ENCODE measurements around the gene SEC14L1.

Gene SEC14L1

DNA sequence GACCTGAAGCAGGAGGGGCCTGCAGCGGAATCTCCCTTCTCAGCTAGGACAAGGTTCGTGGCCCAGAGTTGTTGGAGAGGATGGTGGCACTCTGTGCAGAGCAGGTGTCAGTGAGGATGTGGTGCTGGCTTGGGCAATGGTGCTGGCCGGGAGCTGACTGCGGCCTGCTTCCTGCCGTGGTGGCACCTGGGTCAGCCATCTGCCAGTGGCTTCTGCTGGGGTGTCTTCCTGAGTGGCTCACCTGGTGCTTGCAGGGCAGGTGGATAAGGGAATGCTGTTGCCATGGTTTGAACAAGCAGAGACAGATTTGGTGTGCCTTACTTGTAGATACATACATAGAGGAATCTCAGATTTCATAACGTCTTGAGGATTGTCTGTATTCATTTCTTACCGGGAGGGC is 69.6 kb downstream of the SEC14L1 start:
- H3K27ac ChIP-seq, result no peak overlapping the region
- H3K4me3 ChIP-seq (ENCODE audit: low read depth, low read length), result no peak overlapping the region
- no peak for DNase-seq
- TF ChIP-seq, protein P1, sequence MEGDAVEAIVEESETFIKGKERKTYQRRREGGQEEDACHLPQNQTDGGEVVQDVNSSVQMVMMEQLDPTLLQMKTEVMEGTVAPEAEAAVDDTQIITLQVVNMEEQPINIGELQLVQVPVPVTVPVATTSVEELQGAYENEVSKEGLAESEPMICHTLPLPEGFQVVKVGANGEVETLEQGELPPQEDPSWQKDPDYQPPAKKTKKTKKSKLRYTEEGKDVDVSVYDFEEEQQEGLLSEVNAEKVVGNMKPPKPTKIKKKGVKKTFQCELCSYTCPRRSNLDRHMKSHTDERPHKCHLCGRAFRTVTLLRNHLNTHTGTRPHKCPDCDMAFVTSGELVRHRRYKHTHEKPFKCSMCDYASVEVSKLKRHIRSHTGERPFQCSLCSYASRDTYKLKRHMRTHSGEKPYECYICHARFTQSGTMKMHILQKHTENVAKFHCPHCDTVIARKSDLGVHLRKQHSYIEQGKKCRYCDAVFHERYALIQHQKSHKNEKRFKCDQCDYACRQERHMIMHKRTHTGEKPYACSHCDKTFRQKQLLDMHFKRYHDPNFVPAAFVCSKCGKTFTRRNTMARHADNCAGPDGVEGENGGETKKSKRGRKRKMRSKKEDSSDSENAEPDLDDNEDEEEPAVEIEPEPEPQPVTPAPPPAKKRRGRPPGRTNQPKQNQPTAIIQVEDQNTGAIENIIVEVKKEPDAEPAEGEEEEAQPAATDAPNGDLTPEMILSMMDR (IDR thresholded peaks at IDR 0.05; ENCODE audit: low read depth, low read length, missing control alignments), result no peak
- no peaks in the 10 kb centered on the region for H3K27me3 ChIP-seq (replicated peaks)
- in situ Hi-C loops (cut with HindIII; ENCODE audit: low pct_ligation_motif_present, low sequenced_read_pairs), result no loop called here
- peaks cover 88% of the 10 kb centered on the region for H3K36me3 ChIP-seq (replicated peaks)

DNA sequence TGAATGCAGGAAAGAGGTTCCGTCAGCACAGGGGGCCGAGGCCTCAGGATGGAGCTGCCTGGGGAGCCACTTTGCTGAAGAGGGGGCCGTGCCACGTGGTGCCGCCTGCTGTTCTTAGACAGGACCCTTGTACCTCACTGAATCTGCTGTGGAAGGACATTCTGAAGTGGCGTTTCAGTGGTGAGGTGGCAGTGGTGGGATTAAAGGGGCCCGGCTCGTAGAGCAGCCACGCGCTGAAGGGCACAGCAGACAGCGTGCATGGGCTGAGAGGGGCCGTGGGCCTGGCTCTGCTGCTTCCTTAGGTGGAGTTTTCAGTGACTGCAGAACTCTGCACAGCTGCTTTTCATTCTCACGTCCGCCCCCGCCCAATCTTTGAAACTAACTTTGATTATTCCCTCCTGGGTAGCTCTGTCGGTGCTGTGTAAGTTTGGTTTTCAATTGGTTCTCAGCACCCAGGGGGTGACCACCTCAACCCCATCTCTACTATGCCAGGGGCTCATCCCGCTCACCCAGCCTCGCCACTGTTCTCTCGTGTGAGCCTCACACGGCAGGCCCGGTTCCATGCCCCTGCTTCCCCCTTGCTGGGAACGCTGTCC is 70.3 kb downstream of the SEC14L1 start:
- no peak for DNase-seq
- TF ChIP-seq, protein P1 (IDR thresholded peaks at IDR 0.05; ENCODE audit: low read depth, low read length, missing control alignments), result no peak
- peaks cover 82% of the 10 kb centered on the region for H3K36me3 ChIP-seq (replicated peaks)
- H3K4me3 ChIP-seq (ENCODE audit: low read depth, low read length), result no peak overlapping the region
- H3K27me3 ChIP-seq (replicated peaks), result no peaks in the 10 kb centered on the region
- no peak overlapping the region for H3K27ac ChIP-seq
- in situ Hi-C loops (cut with HindIII; ENCODE audit: low pct_ligation_motif_present, low sequenced_read_pairs), result no loop called here

DNA sequence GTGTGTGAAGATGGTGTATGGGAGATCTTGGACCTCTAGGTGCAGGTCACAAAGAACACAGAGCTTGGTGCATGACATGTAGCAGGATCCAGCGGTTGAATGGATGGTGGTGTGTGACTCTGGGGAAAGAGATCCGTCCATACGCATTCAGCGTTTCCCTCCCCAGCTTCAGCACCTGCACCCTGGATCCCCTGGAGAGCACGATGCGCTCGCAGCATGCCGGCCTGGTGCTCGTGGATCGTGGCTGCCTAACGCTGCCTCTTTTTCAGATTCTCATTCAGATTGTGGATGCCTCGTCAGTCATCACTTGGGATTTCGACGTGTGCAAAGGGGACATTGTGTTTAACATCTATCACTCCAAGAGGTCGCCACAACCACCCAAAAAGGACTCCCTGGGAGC is 70.9 kb downstream of the SEC14L1 start:
- DNase-seq, result no peak
- Histone ChIP-seq H3K27me3 (replicated peaks) (no peaks in the 10 kb centered on the region), H3K27ac (no peak overlapping the region), H3K36me3 (replicated peaks) (peaks cover 76% of the 10 kb centered on the region), H3K4me3 (ENCODE audit: low read depth, low read length) (no peak overlapping the region)
- TF ChIP-seq, protein P1 (IDR thresholded peaks at IDR 0.05; ENCODE audit: low read depth, low read length, missing control alignments), result no peak
- in situ Hi-C loops (cut with HindIII; ENCODE audit: low pct_ligation_motif_present, low sequenced_read_pairs), result no loop called here

DNA sequence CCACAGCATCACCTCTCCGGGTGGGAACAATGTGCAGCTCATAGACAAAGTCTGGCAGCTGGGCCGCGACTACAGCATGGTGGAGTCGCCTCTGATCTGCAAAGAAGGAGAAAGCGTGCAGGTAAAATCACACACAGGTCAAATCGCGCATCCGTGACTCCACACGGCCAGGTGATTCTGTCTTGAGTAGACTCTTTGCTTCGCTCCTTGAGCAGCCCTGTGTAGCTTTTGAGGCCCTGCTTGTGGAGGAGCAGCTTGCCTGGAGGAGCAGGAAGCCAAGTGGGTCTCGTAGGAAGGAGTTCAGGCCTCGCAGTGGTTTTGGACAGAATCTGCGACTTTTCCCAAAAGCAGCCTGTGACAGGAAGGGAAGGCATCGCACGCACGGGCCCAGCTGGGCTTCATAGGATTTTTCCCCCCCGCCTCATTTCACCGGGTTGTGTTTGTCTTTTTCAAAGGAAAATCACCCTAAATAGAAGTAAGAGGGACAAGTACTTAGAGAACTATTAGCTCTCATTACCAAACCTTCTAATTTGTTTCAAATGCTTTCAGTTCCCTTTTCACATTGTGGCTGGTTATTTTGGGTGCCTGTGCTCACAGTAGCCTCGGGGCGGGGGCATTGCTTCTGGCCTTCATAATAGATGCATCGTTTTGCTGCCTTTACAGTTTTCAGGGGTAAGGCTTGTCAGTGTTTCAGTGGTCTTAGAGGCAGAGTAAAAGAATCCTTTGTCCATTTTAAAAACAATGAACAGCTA is 71.5 kb downstream of the SEC14L1 start:
- no peak for DNase-seq
- TF ChIP-seq, protein P1 (IDR thresholded peaks at IDR 0.05; ENCODE audit: low read depth, low read length, missing control alignments), result no peak
- in situ Hi-C loops (cut with HindIII; ENCODE audit: low pct_ligation_motif_present, low sequenced_read_pairs), result no loop called here
- Histone ChIP-seq H3K4me3 (ENCODE audit: low read depth, low read length) (no peak overlapping the region), H3K27ac (no peak overlapping the region), H3K36me3 (replicated peaks) (peaks cover 76% of the 10 kb centered on the region), H3K27me3 (replicated peaks) (no peaks in the 10 kb centered on the region)

DNA sequence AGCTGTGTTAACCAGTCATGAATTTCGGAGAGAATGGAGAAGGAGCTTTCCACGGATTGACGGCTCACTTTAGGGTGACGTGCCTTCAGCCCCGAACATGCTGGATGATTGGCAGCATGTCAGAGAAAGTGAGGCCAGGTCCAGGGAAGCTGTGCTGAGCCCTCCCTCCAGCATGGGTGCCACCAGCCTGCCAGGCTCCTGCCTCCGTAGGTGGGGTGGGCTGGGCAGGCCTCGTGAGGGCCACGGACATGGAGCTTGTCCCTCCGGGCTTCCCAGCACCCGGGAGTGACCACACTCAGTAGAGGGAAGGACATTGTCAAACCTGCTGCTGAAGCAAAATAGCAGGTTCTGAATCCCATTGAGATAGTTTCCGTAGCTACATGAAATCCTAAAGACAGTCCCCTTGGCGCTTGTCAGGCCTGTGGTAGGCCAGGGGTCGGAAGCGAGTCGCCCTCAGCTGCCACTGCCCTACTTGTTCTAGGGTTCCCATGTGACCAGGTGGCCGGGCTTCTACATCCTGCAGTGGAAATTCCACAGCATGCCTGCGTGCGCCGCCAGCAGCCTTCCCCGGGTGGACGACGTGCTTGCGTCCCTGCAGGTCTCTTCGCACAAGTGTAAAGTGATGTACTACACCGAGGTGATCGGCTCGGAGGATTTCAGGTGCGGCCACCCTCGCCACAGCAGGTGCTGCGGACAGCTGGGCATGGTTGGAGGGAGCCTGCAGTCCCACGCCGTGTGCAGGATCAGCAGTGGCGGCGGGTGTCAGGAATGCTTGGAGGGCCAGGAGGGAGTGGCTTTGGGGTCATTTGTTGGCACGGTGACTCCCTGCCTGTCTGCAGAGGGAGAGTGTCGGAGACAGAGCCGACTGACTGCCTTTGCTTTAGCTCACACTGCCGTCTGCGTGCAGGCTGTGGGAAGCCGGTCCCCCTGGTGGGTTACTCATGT is 72.3 kb downstream of the SEC14L1 start:
- TF ChIP-seq, protein P1 (IDR thresholded peaks at IDR 0.05; ENCODE audit: low read depth, low read length, missing control alignments), result no peak
- DNase-seq, result no peak
- Histone ChIP-seq H3K4me3 (ENCODE audit: low read depth, low read length) (no peak overlapping the region), H3K27me3 (replicated peaks) (no peaks in the 10 kb centered on the region), H3K27ac (no peak overlapping the region), H3K36me3 (replicated peaks) (peaks cover 76% of the 10 kb centered on the region)
- in situ Hi-C loops (cut with HindIII; ENCODE audit: low pct_ligation_motif_present, low sequenced_read_pairs), result no loop called here

Measured in brain microvascular endothelial cell (primary cell).